Measurements from ENCODE around the gene TRABD2A. TPM values are rescaled to one million over a fixed set of nuclear protein-coding genes. Genes with fewer than 3 reads are reported as not detected.

TRABD2A gene
- total and polyA plus RNA-seq, 9 of the 15 experiments (the other 6 are each of a cell fraction or from before 2014, with no cell fraction given) = 0.07 to 0.45 (median 0.25) TPM

DNA sequence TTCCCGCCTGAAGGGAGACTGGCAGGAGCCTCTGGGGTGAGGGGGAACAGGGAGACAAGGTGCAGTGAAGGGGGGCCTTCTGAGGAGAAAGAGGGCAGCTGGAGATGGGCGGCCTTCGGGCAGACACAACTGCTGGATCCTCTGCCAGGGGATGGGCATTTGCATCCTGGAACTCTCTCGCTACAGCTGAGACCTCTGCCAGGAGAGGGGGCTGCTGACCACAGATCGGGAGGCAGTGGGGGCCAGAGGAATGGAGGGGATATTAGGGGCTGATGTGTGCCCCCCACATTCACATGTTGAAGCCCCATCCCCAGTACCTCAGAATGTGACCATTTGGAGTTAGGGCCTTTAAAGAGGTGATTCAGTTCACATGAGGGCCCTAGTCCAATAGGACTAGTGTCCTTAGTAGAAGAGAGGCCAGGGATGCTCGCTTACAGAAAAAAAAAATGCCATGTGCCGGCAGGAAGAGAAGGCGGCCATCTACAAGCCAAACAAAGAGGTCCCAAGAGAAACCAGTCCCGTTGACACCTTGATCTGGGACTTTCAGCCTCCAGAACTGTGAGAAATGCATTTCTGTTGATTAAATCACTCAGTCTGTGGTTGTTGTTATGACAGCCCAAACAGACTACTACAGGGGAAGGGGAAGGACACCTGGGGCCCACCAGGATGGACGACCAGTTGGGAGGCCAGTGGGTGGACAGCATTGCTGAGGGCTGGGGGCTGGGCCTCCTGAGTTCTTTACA lies 50.0 kb downstream of the TRABD2A start (continued):
- TF ChIP-seq, protein P1, sequence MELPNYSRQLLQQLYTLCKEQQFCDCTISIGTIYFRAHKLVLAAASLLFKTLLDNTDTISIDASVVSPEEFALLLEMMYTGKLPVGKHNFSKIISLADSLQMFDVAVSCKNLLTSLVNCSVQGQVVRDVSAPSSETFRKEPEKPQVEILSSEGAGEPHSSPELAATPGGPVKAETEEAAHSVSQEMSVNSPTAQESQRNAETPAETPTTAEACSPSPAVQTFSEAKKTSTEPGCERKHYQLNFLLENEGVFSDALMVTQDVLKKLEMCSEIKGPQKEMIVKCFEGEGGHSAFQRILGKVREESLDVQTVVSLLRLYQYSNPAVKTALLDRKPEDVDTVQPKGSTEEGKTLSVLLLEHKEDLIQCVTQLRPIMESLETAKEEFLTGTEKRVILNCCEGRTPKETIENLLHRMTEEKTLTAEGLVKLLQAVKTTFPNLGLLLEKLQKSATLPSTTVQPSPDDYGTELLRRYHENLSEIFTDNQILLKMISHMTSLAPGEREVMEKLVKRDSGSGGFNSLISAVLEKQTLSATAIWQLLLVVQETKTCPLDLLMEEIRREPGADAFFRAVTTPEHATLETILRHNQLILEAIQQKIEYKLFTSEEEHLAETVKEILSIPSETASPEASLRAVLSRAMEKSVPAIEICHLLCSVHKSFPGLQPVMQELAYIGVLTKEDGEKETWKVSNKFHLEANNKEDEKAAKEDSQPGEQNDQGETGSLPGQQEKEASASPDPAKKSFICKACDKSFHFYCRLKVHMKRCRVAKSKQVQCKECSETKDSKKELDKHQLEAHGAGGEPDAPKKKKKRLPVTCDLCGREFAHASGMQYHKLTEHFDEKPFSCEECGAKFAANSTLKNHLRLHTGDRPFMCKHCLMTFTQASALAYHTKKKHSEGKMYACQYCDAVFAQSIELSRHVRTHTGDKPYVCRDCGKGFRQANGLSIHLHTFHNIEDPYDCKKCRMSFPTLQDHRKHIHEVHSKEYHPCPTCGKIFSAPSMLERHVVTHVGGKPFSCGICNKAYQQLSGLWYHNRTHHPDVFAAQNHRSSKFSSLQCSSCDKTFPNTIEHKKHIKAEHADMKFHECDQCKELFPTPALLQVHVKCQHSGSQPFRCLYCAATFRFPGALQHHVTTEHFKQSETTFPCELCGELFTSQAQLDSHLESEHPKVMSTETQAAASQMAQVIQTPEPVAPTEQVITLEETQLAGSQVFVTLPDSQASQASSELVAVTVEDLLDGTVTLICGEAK (IDR thresholded peaks at IDR 0.05) = no peak
- TF ChIP-seq, protein P1 (CRISPR knock-in tag; IDR thresholded peaks at IDR 0.05) = no peak
